Heart right ventricle (tissue), 16 donors: ENCODE data around the gene ADGRL3. TPM values are rescaled to one million over a fixed set of nuclear protein-coding genes. Genes with fewer than 3 reads are reported as not detected.

Experiments used
- ATAC-seq, 8 donors: fragments of 200-7000 bp; cut with Tn5 transposase; one replicate each; pipeline ENCODE4 v1.9.1; 2020; ENCODE audit warnings: mild to moderate bottlenecking in 8 of 8, moderate library complexity in 8 of 8, moderate number of reproducible peaks in 1 of 8
- DNase-seq, 2 donors: peaks; one replicate each; pipeline ENCODE4 v3.0.0-alpha.2; 2020
- H3K27ac ChIP-seq, 10 donors: fragments of 200-600 bp; sonication (generic) in 2 of 10; one replicate each; pipeline versions ENCODE4 v1.5.0 to v1.8.0; 2020 to 2022; ENCODE audit warnings: mild to moderate bottlenecking in 3 of 10
- H3K27me3 ChIP-seq, 7 donors: fragments of 200-600 bp; one replicate each; pipeline ENCODE4 v1.8.0; 2021 to 2022; ENCODE audit warnings: mild to moderate bottlenecking in 2 of 7
- H3K36me3 ChIP-seq, 9 donors: fragments of 200-600 bp; sonication (generic) in 1 of 9; one replicate each; pipeline versions ENCODE4 v1.5.0 to v1.8.0; 2020 to 2022; ENCODE audit warnings: mild to moderate bottlenecking in 2 of 9
- H3K4me1 ChIP-seq, 9 donors: fragments of 200-600 bp; sonication (generic) in 1 of 9; one replicate each; pipeline versions ENCODE4 v1.5.0 to v1.8.0; 2020 to 2022; ENCODE audit warnings: mild to moderate bottlenecking in 4 of 9
- H3K4me3 ChIP-seq, 10 donors: fragments of 200-600 bp; sonication (generic) in 2 of 10; one replicate each; pipeline versions ENCODE4 v1.5.0 to v1.8.0; 2020 to 2022; ENCODE audit warnings: mild to moderate bottlenecking in 7 of 10, moderate library complexity in 2 of 10
- H3K9me3 ChIP-seq, 11 donors: fragments of 200-600 bp in 10 of 11; sonication (generic) in 2 of 11; one replicate each; pipeline versions ENCODE4 v1.5.0 to v1.8.0; 2013 to 2022; ENCODE audit warnings: mild to moderate bottlenecking in 2 of 11, control low read depth in 1 of 11, moderate library complexity in 1 of 11
- CTCF ChIP-seq, 9 donors: fragments of 200-600 bp; sonication (generic) in 2 of 9; IDR thresholded peaks; one replicate each; pipeline versions ENCODE4 v1.5.0 to v1.8.0; 2021 to 2022; ENCODE audit warnings: antibody characterized with exemption in 9 of 9, mild to moderate bottlenecking in 5 of 9, moderate library complexity in 1 of 9
- WGBS, 2 donors: extraction: QIAGEN DNeasy Blood & Tissue Kit; methylation state at CpG; one replicate each; pipeline ENCODE4 v1.1.7; 2013; ENCODE audit warnings: inconsistent platforms in 1 of 2; 5-methylcytosine and 5-hydroxymethylcytosine counted together
- intact Hi-C, 10 donors: fragments of 100-400 bp; cut with DNase I; formaldehyde crosslinking; loops; one replicate each; pipeline versions ENCODE4 v1.11.1 to v1.14.2; 2022
- polyA plus RNA-seq, 2 donors: library from polyadenylated mRNA; stranded (reverse); fragments of 200-250 nt; gene quantifications; one replicate each; pipeline ENCODE4 v1.2.3, GENCODE V29; 2013
- total RNA-seq, 10 donors: library from RNA; stranded (reverse); fragmentation: NEBNext Ultra II Directional in 3 of 10; extraction: Animal tissue kit (Norgen Biotek cat#: 25700) in 3 of 10; gene quantifications; one replicate each; pipeline versions ENCODE4 v1.2.1 to v1.2.4, GENCODE V29; 2021 to 2023
- donor health status: Arrhythmogenic right ventricular cardiomyopathy.
- donor health status: ischemic (EF 13 %, LVEDD 7.1; RV severe dilation, severe dysfunction).
- donor health status: healthy with polysubstance abuse.
- donor health status: DM: no; HTN: yes; CAD: no.
- donor health status: DM: no; HTN: no; CAD: no.
- donor health status: ischemic (EF 25% LVEDD 6.9; RV normal size, moderate dysfunction).
- donor health status: ischemic (EF 25% LVEDD 5.7; RV mildly dilated, moderate dysfunction).
- donor health status: healthy.
- donor health status: DM: yes; HTN: yes; CAD: no.
- donor health status: Ischemic cardiomyopathy.
- donor health status: ischemic (EF 35%, LVEDD 5.7; RV mildly dilated, moderate dysfunction).
- donor health status: nonischemic (EF 11% LVEDD 7.7; RV severe dilation, severe dysfunction).
- donor health status: DM: yes; HTN: yes; CAD: no.
- donor health status: PGD.
- donor health status: ischemic (EF 29% LVEDD 5.4; RV normal size, mild dysfunction).
- donor health status: nonischemic (EF 23%, LVEDD 6.1; RV moderate dilation, normal function).

ADGRL3 gene
- total and polyA plus RNA-seq, 12 donors: 0.36 to 20.9 (median 4.6) TPM

DNA sequence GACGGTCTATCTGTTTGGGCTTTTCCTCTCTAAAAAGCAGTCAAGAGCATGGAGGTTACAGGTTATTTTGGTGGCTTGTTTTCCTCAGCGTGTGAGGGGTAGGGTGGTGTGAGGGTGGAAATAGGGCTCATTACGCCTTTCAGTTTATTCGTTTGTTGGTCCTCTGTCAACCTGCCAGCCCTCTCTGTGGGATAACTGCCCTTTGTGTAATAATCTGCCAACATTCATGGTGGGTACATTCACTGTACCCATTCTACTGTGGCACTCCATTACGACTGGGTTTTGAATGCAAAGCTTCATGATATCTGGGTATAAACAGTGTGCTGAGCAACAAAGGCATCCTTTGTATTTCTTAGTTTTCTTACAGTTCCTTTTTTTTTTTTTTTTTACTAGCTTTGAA, 136.4 kb downstream of the ADGRL3 start:
- DNase-seq (no peak), ATAC-seq (no peak)
- H3K36me3 ChIP-seq: no peaks in the 10 kb centered on the region
- intact Hi-C loops: no loop called here
- no peaks in the 10 kb centered on the region for H3K27me3 ChIP-seq
- 66 to 71% methylated on average over 5 of the region's 5 CpGs for WGBS, 2 donors
- TF ChIP-seq CTCF (IDR thresholded peaks at IDR 0.05): no peak
- H3K9me3 ChIP-seq: no peaks in the 10 kb centered on the region
- no peaks in the 10 kb centered on the region for H3K4me1 ChIP-seq
- H3K4me3 ChIP-seq: no peak overlapping the region
- no peak overlapping the region for H3K27ac ChIP-seq

- no peaks in the 10 kb centered on the region for H3K36me3 ChIP-seq
- no peak overlapping the region for H3K27ac ChIP-seq
- no peak for TF ChIP-seq CTCF (IDR thresholded peaks at IDR 0.05)
- no peaks in the 10 kb centered on the region for H3K27me3 ChIP-seq
- no peaks in the 10 kb centered on the region for H3K4me1 ChIP-seq
- ATAC-seq: no peak
- 81 to 96% methylated on average over 1 of the region's 1 CpG for WGBS, 2 donors
- DNase-seq: no peak
- no peak overlapping the region for H3K4me3 ChIP-seq
- no peaks in the 10 kb centered on the region for H3K9me3 ChIP-seq
- intact Hi-C loops: no loop called here
These were observed 136.8 kb downstream of the ADGRL3 start for GRCh38 chr4:61336916-61337315.

DNA sequence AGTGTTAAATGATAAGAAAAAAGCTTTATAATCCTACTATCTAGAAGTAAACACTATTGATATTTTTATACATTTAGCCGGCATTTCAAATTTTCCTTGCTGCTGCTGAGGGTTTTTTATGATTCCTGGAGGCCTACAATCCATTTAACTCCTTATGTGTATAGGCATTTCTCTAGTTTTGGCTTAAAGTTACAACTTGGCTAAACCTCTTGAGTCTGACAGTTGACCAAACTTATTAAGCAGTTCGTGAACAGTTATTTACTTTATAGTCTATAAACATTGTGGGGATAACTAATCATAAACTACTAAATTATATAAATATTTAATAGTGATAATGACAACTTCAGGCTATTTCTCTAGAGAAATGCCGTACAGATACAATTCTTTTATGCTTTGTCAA, 141.9 kb downstream of the ADGRL3 start:
- no peak for TF ChIP-seq CTCF (IDR thresholded peaks at IDR 0.05)
- ATAC-seq: no peak
- 82 to 83% methylated on average over 3 of the region's 3 CpGs for WGBS, 2 donors
- no peaks in the 10 kb centered on the region for H3K27me3 ChIP-seq
- H3K36me3 ChIP-seq: no peaks in the 10 kb centered on the region
- no peaks in the 10 kb centered on the region for H3K4me1 ChIP-seq
- no peak for DNase-seq
- H3K27ac ChIP-seq: no peak overlapping the region
- intact Hi-C loops: no loop called here
- no peaks in the 10 kb centered on the region for H3K9me3 ChIP-seq
- no peak overlapping the region for H3K4me3 ChIP-seq

DNA sequence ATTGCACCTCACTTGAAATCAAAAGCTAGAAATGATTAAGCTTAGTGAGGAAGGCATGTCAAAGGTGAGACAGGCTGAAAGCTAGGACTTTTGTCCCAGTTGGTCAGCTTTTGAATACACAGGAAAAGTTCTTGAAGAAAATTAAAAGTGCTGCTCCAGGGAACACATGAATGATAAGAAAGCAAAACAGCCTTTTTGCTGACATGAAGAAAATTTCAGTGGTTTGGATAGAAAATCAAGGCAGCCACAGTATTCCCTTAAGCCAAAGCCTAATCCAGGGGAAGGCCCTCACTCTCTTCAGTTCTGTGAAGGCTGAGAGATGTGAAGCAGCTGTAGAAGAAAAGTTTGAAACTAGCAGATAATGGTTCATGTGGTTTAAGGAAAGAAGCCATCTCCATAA, 150.8 kb downstream of the ADGRL3 start:
- TF ChIP-seq CTCF (IDR thresholded peaks at IDR 0.05): no peak
- no peaks in the 10 kb centered on the region for H3K4me1 ChIP-seq
- no peaks in the 10 kb centered on the region for H3K36me3 ChIP-seq
- DNase-seq (no peak), ATAC-seq (no peak)
- intact Hi-C loops: no loop called here
- no peak overlapping the region for H3K27ac ChIP-seq
- H3K9me3 ChIP-seq: peaks cover 0 to 17% (median 4%) of the 10 kb centered on the region in 11 donors
- H3K4me3 ChIP-seq: no peak overlapping the region
- H3K27me3 ChIP-seq: no peaks in the 10 kb centered on the region

DNA sequence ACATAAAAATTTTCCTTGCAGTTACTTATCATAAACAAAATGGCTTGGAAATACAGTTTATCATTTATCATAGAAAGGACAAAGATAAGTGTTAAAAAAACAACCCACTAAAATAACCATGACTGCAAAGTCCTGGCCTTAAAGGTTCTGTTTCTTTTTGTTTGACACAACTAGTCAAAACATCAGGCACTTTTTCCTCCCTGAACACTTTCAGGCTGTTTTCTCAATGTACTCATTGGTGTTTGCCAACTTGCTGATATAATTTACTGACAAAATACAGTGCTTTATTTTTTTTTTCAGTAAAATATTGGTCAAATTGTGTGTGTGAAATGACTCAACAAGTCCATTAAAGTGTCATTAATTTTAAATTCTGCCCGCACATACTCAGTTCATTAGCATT, 156.6 kb downstream of the ADGRL3 start:
- DNase-seq (no peak), ATAC-seq (no peak)
- intact Hi-C loops: no loop called here
- H3K4me1 ChIP-seq: no peaks in the 10 kb centered on the region
- no peaks in the 10 kb centered on the region for H3K36me3 ChIP-seq
- no peaks in the 10 kb centered on the region for H3K27me3 ChIP-seq
- TF ChIP-seq CTCF (IDR thresholded peaks at IDR 0.05): no peak
- no peak overlapping the region for H3K27ac ChIP-seq
- peaks cover 0 to 15% (median 2%) of the 10 kb centered on the region in 11 donors for H3K9me3 ChIP-seq
- 78 to 84% methylated on average over 1 of the region's 1 CpG for WGBS, 2 donors
- H3K4me3 ChIP-seq: no peak overlapping the region
